ENCODE measurements around the gene NECAP2. TPM values are rescaled to one million over a fixed set of nuclear protein-coding genes. Genes with fewer than 3 reads are reported as not detected.

The NECAP2 gene
- total RNA-seq, 2 experiments from 2014 or later = 51.8 to 59.0 TPM

Other genes starting within 250 kb of the NECAP2 start
- gene ARHGEF19, start 228.1 kb upstream of the NECAP2 start, total RNA-seq (2014; rRNA removed; shearing (Covaris generic)) = 2.7 and 5.9 TPM in 2 replicates
- gene ARHGEF19, start 228.1 kb upstream of the NECAP2 start, total RNA-seq (2022) = 3.9 and 6.2 TPM in 2 replicates
- 7.9 and 11.6 TPM in 2 replicates for gene CPLANE2, start 203.5 kb upstream of the NECAP2 start, total RNA-seq (2014; rRNA removed; shearing (Covaris generic))
- gene CPLANE2, start 203.5 kb upstream of the NECAP2 start, total RNA-seq (2022) = 15.4 and 15.6 TPM in 2 replicates
- gene FBXO42, start 88.2 kb upstream of the NECAP2 start, total RNA-seq (2014; rRNA removed; shearing (Covaris generic)) = 18.1 and 22.9 TPM in 2 replicates
- gene FBXO42, start 88.2 kb upstream of the NECAP2 start, total RNA-seq (2022) = 18.4 and 20.0 TPM in 2 replicates
- 50.3 and 57.2 TPM in 2 replicates for gene SZRD1, start 73.5 kb upstream of the NECAP2 start, total RNA-seq (2014; rRNA removed; shearing (Covaris generic))
- gene SZRD1, start 73.5 kb upstream of the NECAP2 start, total RNA-seq (2022) = 96.0 and 98.9 TPM in 2 replicates
- gene SPATA21, start 3.3 kb upstream of the NECAP2 start, total RNA-seq (2014; rRNA removed; shearing (Covaris generic)) = not detected in 2 replicates
- gene SPATA21, start 3.3 kb upstream of the NECAP2 start, total RNA-seq (2022) = 0.33 and 0.40 TPM in 2 replicates
- gene RNU1-1, start 73.6 kb downstream of the NECAP2 start, total RNA-seq (2014; rRNA removed; shearing (Covaris generic)) = under 0.01 TPM in 2 replicates
- gene RNU1-1, start 73.6 kb downstream of the NECAP2 start, total RNA-seq (2022) = 1,721 and 1,968 TPM in 2 replicates
- gene NBPF1, start 172.8 kb downstream of the NECAP2 start, total RNA-seq (2014; rRNA removed; shearing (Covaris generic)) = 9.0 and 11.0 TPM in 2 replicates
- gene NBPF1, start 172.8 kb downstream of the NECAP2 start, total RNA-seq (2022) = 33.1 and 34.1 TPM in 2 replicates
- under 0.01 TPM in 2 replicates for gene RNU1-3, start 226.2 kb downstream of the NECAP2 start, total RNA-seq (2014; rRNA removed; shearing (Covaris generic))
- gene RNU1-3, start 226.2 kb downstream of the NECAP2 start, total RNA-seq (2022) = 1,721 and 1,968 TPM in 2 replicates

Measured in OCI-LY7 (cell line).